OCI-LY7 (cell line): ENCODE measurements around the gene TP63.

Experiments used
- CTCF ChIP-seq: fragments of 200-600 bp; sonication (generic); conservative IDR thresholded peaks from 2 replicates; pipeline ENCODE4 v1.5.1; 2014; ENCODE audit warnings: mild to moderate bottlenecking, antibody characterized with exemption, low read length, moderate library complexity, mixed read lengths
- EZH2phosphoT487 ChIP-seq: fragments of 200-600 bp; sonication (generic); IDR thresholded peaks from 2 replicates; pipeline ENCODE4 v1.6.1; 2018; ENCODE audit warnings: low read depth, borderline replicate concordance, mild to moderate bottlenecking, mixed run types, antibody characterized with exemption, low read length, moderate library complexity, mixed read lengths

GRCh38 chr3:189593581-189593980, 37.6 kb upstream of the TP63 start:
- TF ChIP-seq EZH2phosphoT487 (no peak), CTCF (no peak)
